SK-N-MC (cell line): ENCODE data around the gene KDM6A.
"Not testable (repeated sequence)": the region's sequence is repeated elsewhere in the genome, so short reads cannot be mapped to it uniquely, and the experiment has no call there.

ENCODE experiments used
- DNase-seq: peaks from one replicate; pipeline ENCODE4 v3.0.0-alpha.2; 2011; ENCODE audit warnings: low read depth, low spot score
- H3K27ac ChIP-seq: fragments of 200-600 bp; sonication (generic); 2 replicates; pipeline ENCODE4 v1.5.1; 2016; ENCODE audit warnings: mixed run types
- H3K36me3 ChIP-seq: fragments of 200-600 bp; sonication (generic); 2 replicates; pipeline ENCODE4 v1.6.1; 2017; ENCODE audit warnings: antibody characterized with exemption, low read length, mixed read lengths; ENCODE audit not compliant: insufficient read depth
- H3K4me3 ChIP-seq: fragments of 200-600 bp; sonication (generic); 2 replicates; pipeline ENCODE4 v1.5.1; 2016
- H3K9ac ChIP-seq: fragments of 200-600 bp; sonication (generic); 2 replicates; pipeline ENCODE4 v1.8.0; 2017; ENCODE audit warnings: mixed run types, mixed read lengths; ENCODE audit not compliant: insufficient read length
- H3K9me3 ChIP-seq: fragments of 200-600 bp; sonication (generic); 2 replicates; pipeline ENCODE4 v1.6.1; 2017; ENCODE audit warnings: low read depth, mild to moderate bottlenecking, antibody characterized with exemption, low read length, moderate library complexity, mixed read lengths
- EZH2 ChIP-seq: fragments of 200-600 bp; sonication (generic); IDR thresholded peaks from one replicate; pipeline ENCODE4 v1.6.1; 2017; ENCODE audit warnings: antibody characterized with exemption
- FOXP2 ChIP-seq: optimal IDR thresholded peaks from 2 replicates; pipeline ENCODE3; 2011; ENCODE audit warnings: mild to moderate bottlenecking, moderate library complexity; ENCODE audit not compliant: insufficient read depth; ENCODE audit errors: extremely low read length, control extremely low read depth
- POLR2AphosphoS5 ChIP-seq: IDR thresholded peaks from 2 replicates; pipeline ENCODE4 v1.6.1; 2012; ENCODE audit warnings: mild to moderate bottlenecking, low read depth, low read length, borderline replicate concordance

KDM6A gene

GRCh38 chrX:44881549-44881948 is 8.6 kb downstream of the KDM6A start:
- TF ChIP-seq EZH2 (no peak), FOXP2 (no peak), POLR2AphosphoS5 (no peak)
- no peak overlapping the region for H3K27ac ChIP-seq
- no peak overlapping the region for H3K4me3 ChIP-seq
- H3K9ac ChIP-seq = no peak overlapping the region
- H3K9me3 ChIP-seq = no peaks in the 10 kb centered on the region
- peaks cover 10% of the 10 kb centered on the region for H3K36me3 ChIP-seq
- no peak for DNase-seq

DNA sequence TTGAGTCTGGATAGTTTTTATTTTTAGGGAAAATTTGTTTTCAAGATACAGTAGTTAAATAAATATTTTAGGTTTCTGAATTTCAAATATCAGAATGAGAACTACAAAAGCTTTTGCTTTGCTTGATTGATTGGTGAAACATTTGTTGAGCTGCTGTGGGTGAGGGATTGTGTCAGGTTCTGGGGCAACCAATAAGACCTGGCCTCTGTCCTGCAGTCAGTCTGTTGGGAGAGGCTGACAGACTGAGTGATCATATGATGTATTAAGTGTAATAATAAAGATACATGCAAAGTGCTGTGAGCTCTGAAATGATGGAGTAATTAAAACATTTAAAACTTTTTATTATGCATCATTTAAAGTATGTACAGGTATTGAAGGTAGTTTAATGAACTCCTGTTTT is 9.6 kb downstream of the KDM6A start:
- DNase-seq = no peak
- H3K27ac ChIP-seq = no peak overlapping the region
- H3K9ac ChIP-seq = no peak overlapping the region
- no peak for TF ChIP-seq POLR2AphosphoS5
- no peak for TF ChIP-seq FOXP2
- no peak for TF ChIP-seq EZH2
- peaks cover 3% of the 10 kb centered on the region; the same call in 1 of the 2 replicates for H3K36me3 ChIP-seq
- H3K4me3 ChIP-seq = no peak overlapping the region
- H3K9me3 ChIP-seq = no peaks in the 10 kb centered on the region

GRCh38 chrX:44884944-44885343 is 12.0 kb downstream of the KDM6A start:
- H3K9ac ChIP-seq = no peak overlapping the region
- H3K36me3 ChIP-seq = no peaks in the 10 kb centered on the region; the same call in 1 of the 2 replicates
- no peak for TF ChIP-seq POLR2AphosphoS5
- no peak for TF ChIP-seq EZH2
- no peak for TF ChIP-seq FOXP2
- DNase-seq = no peak
- 0 out of 2 replicates have a peak, but pooled peaks cover 3% of the 10 kb centered on the region for H3K9me3 ChIP-seq
- no peak overlapping the region for H3K27ac ChIP-seq
- no peak overlapping the region for H3K4me3 ChIP-seq

DNA sequence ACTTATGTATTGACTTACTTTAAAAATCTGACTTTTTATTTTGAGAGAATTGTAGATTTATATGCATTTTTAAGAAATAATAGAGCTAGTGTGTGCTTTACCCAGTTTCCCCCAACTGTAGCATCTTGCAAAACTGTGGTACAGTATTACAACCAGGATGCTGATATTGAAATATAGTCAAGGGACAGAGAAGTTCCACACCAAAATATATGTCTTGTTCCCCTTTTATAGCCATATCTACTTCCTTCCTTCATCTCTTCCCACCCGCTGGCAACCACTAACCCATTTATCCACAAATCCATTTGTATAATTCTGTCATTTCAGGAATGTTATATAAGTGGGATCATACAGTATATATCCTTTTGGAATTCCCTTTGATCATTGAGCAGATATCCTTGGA is 16.8 kb downstream of the KDM6A start:
- no peaks in the 10 kb centered on the region for H3K36me3 ChIP-seq
- DNase-seq = no peak
- no peak for TF ChIP-seq POLR2AphosphoS5
- no peak for TF ChIP-seq EZH2
- TF ChIP-seq FOXP2 = no peak
- H3K27ac ChIP-seq = no peak overlapping the region
- no peak overlapping the region for H3K4me3 ChIP-seq
- 0 out of 2 replicates have a peak, but pooled peaks cover 3% of the 10 kb centered on the region for H3K9me3 ChIP-seq
- no peak overlapping the region for H3K9ac ChIP-seq

DNA sequence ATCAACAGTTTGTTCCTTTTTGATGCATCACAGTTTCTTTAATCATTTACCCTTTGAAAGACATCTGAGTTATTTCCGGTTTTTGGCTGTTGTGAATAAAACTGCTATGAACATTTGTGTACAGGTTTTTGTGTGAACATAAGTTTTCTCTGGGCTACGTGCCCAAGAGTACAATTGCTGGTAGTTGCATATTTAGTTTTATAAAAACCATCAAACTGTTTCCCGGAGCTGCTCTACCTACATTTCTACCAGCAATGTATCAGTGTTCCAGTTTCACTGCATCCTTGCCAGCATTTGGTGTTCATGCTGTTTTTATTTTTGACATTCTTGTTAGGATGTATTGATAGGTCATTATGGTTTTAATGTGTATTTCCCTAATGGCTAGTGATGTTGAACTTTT is 17.3 kb downstream of the KDM6A start:
- Histone ChIP-seq H3K4me3 (no peak overlapping the region), H3K36me3 (no peaks in the 10 kb centered on the region), H3K27ac (no peak overlapping the region), H3K9ac (no peak overlapping the region), H3K9me3 (0 out of 2 replicates have a peak, but pooled peaks cover 3% of the 10 kb centered on the region)
- DNase-seq = no peak
- TF ChIP-seq POLR2AphosphoS5 (no peak), FOXP2 (no peak), EZH2 (no peak)

DNA sequence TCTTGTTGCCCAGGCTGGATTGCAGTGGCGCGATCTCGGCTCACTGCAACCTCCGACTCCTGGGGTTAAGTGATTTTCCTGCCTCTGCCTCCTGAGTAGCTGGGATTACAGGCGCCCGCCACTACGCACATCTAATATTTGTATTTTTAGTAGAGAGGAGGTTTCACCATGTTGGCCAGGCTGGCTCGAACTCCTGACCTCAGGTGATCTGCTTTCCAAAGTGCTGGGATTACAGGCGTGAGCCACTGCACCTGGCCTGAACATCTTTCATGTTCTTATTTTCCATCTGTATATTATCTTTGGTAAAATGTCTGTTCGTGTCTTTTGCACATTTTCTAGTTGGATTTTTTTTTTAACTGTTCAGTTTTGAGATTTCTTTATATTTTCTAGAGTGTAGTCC is 17.7 kb downstream of the KDM6A start:
- H3K9me3 ChIP-seq, H3K4me3 ChIP-seq, DNase-seq, H3K36me3 ChIP-seq, H3K9ac ChIP-seq, H3K27ac ChIP-seq: not testable (repeated sequence)

- H3K4me3 ChIP-seq = no peak overlapping the region
- H3K36me3 ChIP-seq = no peaks in the 10 kb centered on the region
- TF ChIP-seq POLR2AphosphoS5 (no peak), FOXP2 (no peak), EZH2 (no peak)
- H3K9me3 ChIP-seq = 0 out of 2 replicates have a peak, but pooled peaks cover 7% of the 10 kb centered on the region
- no peak for DNase-seq
- H3K9ac ChIP-seq = no peak overlapping the region
- H3K27ac ChIP-seq = no peak overlapping the region
These were observed 18.7 kb downstream of the KDM6A start for GRCh38 chrX:44891642-44892041.

DNA sequence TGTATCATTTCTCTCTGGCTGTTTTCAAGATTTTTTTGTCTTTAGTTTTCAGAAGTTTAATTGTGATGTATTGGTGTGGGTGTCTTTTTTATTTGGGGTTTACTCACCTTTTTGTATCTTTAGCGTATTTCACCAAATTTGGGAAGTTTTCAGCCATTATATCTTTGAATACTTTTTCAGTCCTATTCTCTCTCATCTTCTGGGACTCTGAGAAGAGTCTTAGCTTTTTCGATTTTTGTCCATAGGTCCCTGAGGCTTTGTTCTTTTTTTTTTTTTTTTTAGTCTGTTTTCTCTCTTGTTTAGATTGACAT is 23.8 kb downstream of the KDM6A start:
- no peak overlapping the region for H3K27ac ChIP-seq
- DNase-seq = no peak
- no peaks in the 10 kb centered on the region for H3K36me3 ChIP-seq
- peaks cover 5% of the 10 kb centered on the region; the same call in 1 of the 2 replicates for H3K9me3 ChIP-seq
- no peak overlapping the region for H3K9ac ChIP-seq
- H3K4me3 ChIP-seq = no peak overlapping the region
- TF ChIP-seq POLR2AphosphoS5 (no peak), FOXP2 (no peak), EZH2 (no peak)

DNA sequence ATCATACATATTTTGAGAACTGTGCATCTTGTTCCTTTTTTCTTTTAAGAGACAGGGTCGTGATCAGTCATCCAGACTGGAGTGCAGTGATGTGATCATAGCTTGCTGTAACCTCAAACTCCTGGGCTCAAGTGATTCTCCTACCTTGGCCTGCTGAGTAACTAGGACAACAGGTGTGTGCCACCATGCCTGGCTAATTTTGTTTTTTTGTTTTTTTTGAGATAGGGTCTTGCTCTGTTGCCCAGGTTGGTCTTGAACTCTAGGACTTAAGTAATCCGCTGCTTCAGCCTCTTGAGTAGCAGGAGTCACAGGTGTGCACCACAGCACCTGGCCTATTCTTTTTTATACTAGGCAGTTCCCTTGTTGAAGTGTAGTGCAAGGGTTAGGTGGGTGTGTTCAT is 24.6 kb downstream of the KDM6A start:
- Histone ChIP-seq H3K27ac (no peak overlapping the region), H3K9me3 (peaks cover 5% of the 10 kb centered on the region; the same call in 1 of the 2 replicates), H3K9ac (no peak overlapping the region), H3K4me3 (no peak overlapping the region), H3K36me3 (no peaks in the 10 kb centered on the region)
- no peak for TF ChIP-seq POLR2AphosphoS5
- no peak for TF ChIP-seq EZH2
- TF ChIP-seq FOXP2 = no peak
- DNase-seq = no peak
